Measurements from ENCODE around the gene PPP1CA. TPM values are rescaled to one million over a fixed set of nuclear protein-coding genes. Genes with fewer than 3 reads are reported as not detected.

The PPP1CA gene
- total RNA-seq (10 to 100 TPM; 61.7 to 64.8 TPM), polyA plus RNA-seq (10 to 100 TPM; 79.6 to 92.0 TPM)
- long read RNA-seq, donor 1, transcript PPP1CA-204 (6 exons, 1,677 nt) = minor isoform, 36 of 428 reads
- long read RNA-seq, donor 1, transcript PPP1CA-203 (7 exons, 1,476 nt) = major isoform, 361 of 428 reads
- long read RNA-seq, donor 1, transcript PPP1CA-202 (6 exons, 1,054 nt) = minor isoform, 7 of 428 reads
- long read RNA-seq, donor 1, partial matches to known transcripts = 4 of 428 reads
- long read RNA-seq, donor 1, other reads (novel, unspliced or antisense) = 17 of 428 reads
- long read RNA-seq, donor 2, transcript PPP1CA-203 (7 exons, 1,476 nt) = major isoform, 47 of 55 reads
- long read RNA-seq, donor 2, partial matches to known transcripts = 2 of 55 reads
- long read RNA-seq, donor 2, other reads (novel, unspliced or antisense) = 4 of 55 reads

GRCh38 chr11:67401495-67402191 is at the start of gene PPP1CA:
PPP1CA (minus strand) TSS chr11:67401858; CDS start chr11:67401782, 76 bp downstream.
- 0 to 1% methylated on average over 51 to 73 of the region's 73 CpGs for WGBS, 2 donors
- no peaks in the 10 kb centered on the region for H3K4me1 ChIP-seq (ENCODE audit: control insufficient read depth in 1 of 2, insufficient read depth in 2 of 2, low read length in 2 of 2)
- no peaks in the 10 kb centered on the region for H3K9me3 ChIP-seq (ENCODE audit: control insufficient read depth, low read length)
- DNase-seq (peak; percentile 94 to 97), ATAC-seq (ENCODE audit: low FRiP score) (peak; percentile 95)
- peak within 1 kb of the TSS in 1 of 2 donors; percentile 75 for H3K27ac ChIP-seq (ENCODE audit: low read depth in 1 of 2, low read length in 2 of 2)
- intact Hi-C loops (cut with DNase I) = loop anchor here (1.0 to 5.0 kb wide), 3 partner anchors 66 to 181 kb away; partner anchors contain the start of genes TMEM134 (in 2 of the 2) and GSTP1 (in 1 of the 2)
- peak within 1 kb of the TSS; percentile 60 to 66 for H3K4me3 ChIP-seq (ENCODE audit: low read length in 2 of 2)
- no peaks in the 10 kb centered on the region for H3K27me3 ChIP-seq (ENCODE audit: control insufficient read depth in 1 of 2, insufficient read depth in 2 of 2, low read length in 1 of 2)
- H3K36me3 ChIP-seq (ENCODE audit: control insufficient read depth in 1 of 2, insufficient read depth in 2 of 2, low read length in 1 of 2) = peaks cover 4 to 7% of the 10 kb centered on the region in 2 donors

GRCh38 chr11:67450796-67451657 is 49.4 kb upstream of the PPP1CA start:
- H3K9me3 ChIP-seq (ENCODE audit: control insufficient read depth, low read length) = no peaks in the 10 kb centered on the region
- no peak for DNase-seq
- 90 to 93% methylated on average over 23 to 25 of the region's 25 CpGs for WGBS, 2 donors
- H3K27ac ChIP-seq (ENCODE audit: low read depth in 1 of 2, low read length in 2 of 2) = no peak overlapping the region
- ATAC-seq (ENCODE audit: low FRiP score) = no peak
- H3K36me3 ChIP-seq (ENCODE audit: control insufficient read depth in 1 of 2, insufficient read depth in 2 of 2, low read length in 1 of 2) = no peaks in the 10 kb centered on the region
- no peaks in the 10 kb centered on the region for H3K27me3 ChIP-seq (ENCODE audit: control insufficient read depth in 1 of 2, insufficient read depth in 2 of 2, low read length in 1 of 2)
- no peak overlapping the region for H3K4me3 ChIP-seq (ENCODE audit: low read length in 2 of 2)
- intact Hi-C loops (cut with DNase I) = no loop called here
- no peaks in the 10 kb centered on the region for H3K4me1 ChIP-seq (ENCODE audit: control insufficient read depth in 1 of 2, insufficient read depth in 2 of 2, low read length in 2 of 2)

GRCh38 chr11:67449116-67449844 is 47.6 kb upstream of the PPP1CA start:
- intact Hi-C loops (cut with DNase I) = no loop called here
- H3K9me3 ChIP-seq (ENCODE audit: control insufficient read depth, low read length) = no peaks in the 10 kb centered on the region
- no peak for ATAC-seq (ENCODE audit: low FRiP score)

GRCh38 chr11:67448220-67448609 is 46.6 kb upstream of the PPP1CA start:
- Histone ChIP-seq H3K27ac (ENCODE audit: low read depth in 1 of 2, low read length in 2 of 2) (no peak overlapping the region), H3K9me3 (ENCODE audit: control insufficient read depth, low read length) (no peaks in the 10 kb centered on the region), H3K4me1 (ENCODE audit: control insufficient read depth in 1 of 2, insufficient read depth in 2 of 2, low read length in 2 of 2) (no peaks in the 10 kb centered on the region), H3K27me3 (ENCODE audit: control insufficient read depth in 1 of 2, insufficient read depth in 2 of 2, low read length in 1 of 2) (no peaks in the 10 kb centered on the region), H3K36me3 (ENCODE audit: control insufficient read depth in 1 of 2, insufficient read depth in 2 of 2, low read length in 1 of 2) (no peaks in the 10 kb centered on the region), H3K4me3 (ENCODE audit: low read length in 2 of 2) (no peak overlapping the region)
- no peak for ATAC-seq (ENCODE audit: low FRiP score)
- intact Hi-C loops (cut with DNase I) = no loop called here
- 91 to 94% methylated on average over 7 of the region's 7 CpGs for WGBS, 2 donors
- no peak for DNase-seq

More at GRCh38 chr11:67449116-67449844, 47.6 kb upstream of the PPP1CA start:
- Histone ChIP-seq H3K4me1 (ENCODE audit: control insufficient read depth in 1 of 2, insufficient read depth in 2 of 2, low read length in 2 of 2) (no peaks in the 10 kb centered on the region), H3K27me3 (ENCODE audit: control insufficient read depth in 1 of 2, insufficient read depth in 2 of 2, low read length in 1 of 2) (no peaks in the 10 kb centered on the region), H3K36me3 (ENCODE audit: control insufficient read depth in 1 of 2, insufficient read depth in 2 of 2, low read length in 1 of 2) (no peaks in the 10 kb centered on the region), H3K4me3 (ENCODE audit: low read length in 2 of 2) (no peak overlapping the region), H3K27ac (ENCODE audit: low read depth in 1 of 2, low read length in 2 of 2) (no peak overlapping the region)
- 77 to 79% methylated on average over 9 of the region's 9 CpGs for WGBS, 2 donors
- no peak for DNase-seq

- 86% methylated on average over 5 of the region's 5 CpGs for WGBS, 2 donors
- Histone ChIP-seq H3K27me3 (ENCODE audit: control insufficient read depth in 1 of 2, insufficient read depth in 2 of 2, low read length in 1 of 2) (no peaks in the 10 kb centered on the region), H3K27ac (ENCODE audit: low read depth in 1 of 2, low read length in 2 of 2) (no peak overlapping the region), H3K4me3 (ENCODE audit: low read length in 2 of 2) (no peak overlapping the region), H3K9me3 (ENCODE audit: control insufficient read depth, low read length) (no peaks in the 10 kb centered on the region), H3K36me3 (ENCODE audit: control insufficient read depth in 1 of 2, insufficient read depth in 2 of 2, low read length in 1 of 2) (no peaks in the 10 kb centered on the region), H3K4me1 (ENCODE audit: control insufficient read depth in 1 of 2, insufficient read depth in 2 of 2, low read length in 2 of 2) (no peaks in the 10 kb centered on the region)
- no peak for ATAC-seq (ENCODE audit: low FRiP score)
- intact Hi-C loops (cut with DNase I) = no loop called here
- DNase-seq = no peak
Observed at GRCh38 chr11:67445515-67445914, 43.9 kb upstream of the PPP1CA start.

- Histone ChIP-seq H3K36me3 (ENCODE audit: control insufficient read depth in 1 of 2, insufficient read depth in 2 of 2, low read length in 1 of 2) (no peaks in the 10 kb centered on the region), H3K9me3 (ENCODE audit: control insufficient read depth, low read length) (no peaks in the 10 kb centered on the region), H3K4me1 (ENCODE audit: control insufficient read depth in 1 of 2, insufficient read depth in 2 of 2, low read length in 2 of 2) (no peaks in the 10 kb centered on the region), H3K27me3 (ENCODE audit: control insufficient read depth in 1 of 2, insufficient read depth in 2 of 2, low read length in 1 of 2) (no peaks in the 10 kb centered on the region), H3K27ac (ENCODE audit: low read depth in 1 of 2, low read length in 2 of 2) (peak overlapping the region; percentile 74 to 97), H3K4me3 (ENCODE audit: low read length in 2 of 2) (peak overlapping the region; percentile 81)
- DNase-seq (no peak), ATAC-seq (ENCODE audit: low FRiP score) (peak; percentile 1)
- intact Hi-C loops (cut with DNase I) = no loop called here
- WGBS, 2 donors = 34 to 37% methylated on average over 42 to 45 of the region's 45 CpGs
Observed at GRCh38 chr11:67442504-67443404, 41.1 kb upstream of the PPP1CA start.

- Histone ChIP-seq H3K4me3 (ENCODE audit: low read length in 2 of 2) (no peak overlapping the region), H3K27me3 (ENCODE audit: control insufficient read depth in 1 of 2, insufficient read depth in 2 of 2, low read length in 1 of 2) (no peaks in the 10 kb centered on the region), H3K36me3 (ENCODE audit: control insufficient read depth in 1 of 2, insufficient read depth in 2 of 2, low read length in 1 of 2) (no peaks in the 10 kb centered on the region), H3K9me3 (ENCODE audit: control insufficient read depth, low read length) (no peaks in the 10 kb centered on the region), H3K27ac (ENCODE audit: low read depth in 1 of 2, low read length in 2 of 2) (no peak overlapping the region), H3K4me1 (ENCODE audit: control insufficient read depth in 1 of 2, insufficient read depth in 2 of 2, low read length in 2 of 2) (no peaks in the 10 kb centered on the region)
- intact Hi-C loops (cut with DNase I) = no loop called here
- no peak for DNase-seq
- no peak for ATAC-seq (ENCODE audit: low FRiP score)
- WGBS, 2 donors = 86 to 87% methylated on average over 28 of the region's 28 CpGs
Observed at GRCh38 chr11:67441731-67442351, 40.2 kb upstream of the PPP1CA start.
